Measurements from ENCODE around the gene DLL1. TPM values are rescaled to one million over a fixed set of nuclear protein-coding genes. Genes with fewer than 3 reads are reported as not detected.
"Not testable (repeated sequence)": the region's sequence is repeated elsewhere in the genome, so short reads cannot be mapped to it uniquely, and the experiment has no call there.

The DLL1 gene, protein sequence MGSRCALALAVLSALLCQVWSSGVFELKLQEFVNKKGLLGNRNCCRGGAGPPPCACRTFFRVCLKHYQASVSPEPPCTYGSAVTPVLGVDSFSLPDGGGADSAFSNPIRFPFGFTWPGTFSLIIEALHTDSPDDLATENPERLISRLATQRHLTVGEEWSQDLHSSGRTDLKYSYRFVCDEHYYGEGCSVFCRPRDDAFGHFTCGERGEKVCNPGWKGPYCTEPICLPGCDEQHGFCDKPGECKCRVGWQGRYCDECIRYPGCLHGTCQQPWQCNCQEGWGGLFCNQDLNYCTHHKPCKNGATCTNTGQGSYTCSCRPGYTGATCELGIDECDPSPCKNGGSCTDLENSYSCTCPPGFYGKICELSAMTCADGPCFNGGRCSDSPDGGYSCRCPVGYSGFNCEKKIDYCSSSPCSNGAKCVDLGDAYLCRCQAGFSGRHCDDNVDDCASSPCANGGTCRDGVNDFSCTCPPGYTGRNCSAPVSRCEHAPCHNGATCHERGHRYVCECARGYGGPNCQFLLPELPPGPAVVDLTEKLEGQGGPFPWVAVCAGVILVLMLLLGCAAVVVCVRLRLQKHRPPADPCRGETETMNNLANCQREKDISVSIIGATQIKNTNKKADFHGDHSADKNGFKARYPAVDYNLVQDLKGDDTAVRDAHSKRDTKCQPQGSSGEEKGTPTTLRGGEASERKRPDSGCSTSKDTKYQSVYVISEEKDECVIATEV
- total RNA-seq (2014; rRNA removed; shearing (Covaris generic); ENCODE audit: low replicate concordance) = 0.10 and 2.7 TPM in 2 replicates

DNA sequence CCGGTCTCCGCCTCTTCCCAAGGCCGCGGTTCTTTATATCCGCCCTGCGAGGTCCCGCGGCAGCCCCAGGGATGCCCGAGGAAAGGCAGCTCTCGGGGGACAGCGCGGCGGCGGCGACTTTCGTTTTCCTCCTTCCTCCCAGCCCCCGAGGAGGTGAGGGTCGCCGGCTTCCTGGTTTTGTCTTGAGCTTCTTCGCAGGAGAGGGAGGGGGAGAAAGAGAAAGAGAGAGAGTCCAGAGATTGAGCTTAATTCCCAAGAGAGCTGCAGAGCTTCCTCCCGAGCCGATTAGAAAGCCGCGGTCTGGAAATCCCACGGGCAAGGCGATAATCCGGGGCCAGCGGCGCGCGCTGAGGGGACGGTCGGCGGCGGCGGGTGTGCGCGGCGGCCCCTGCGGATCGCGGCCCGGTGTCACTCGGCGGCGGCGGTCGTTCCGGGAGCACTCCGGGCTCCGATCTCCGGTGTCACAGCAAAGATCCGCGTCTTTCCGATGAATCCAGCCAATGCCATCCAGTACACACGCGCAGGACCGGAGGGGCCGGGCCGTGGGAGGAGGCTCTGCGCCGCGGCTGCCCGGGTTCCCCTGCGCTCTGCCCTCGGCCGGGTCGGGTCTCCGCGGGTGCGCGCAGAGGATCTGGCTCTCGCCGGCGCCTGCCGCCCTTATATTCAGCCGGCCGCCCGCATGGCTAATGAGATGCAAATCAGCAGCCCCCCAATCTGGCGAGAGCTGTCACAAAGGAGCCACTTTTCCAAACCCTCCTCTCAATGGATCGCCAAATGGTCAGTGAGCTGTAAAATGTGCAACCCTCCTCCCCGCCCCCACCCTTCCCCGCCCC, at the start of gene DLL1:
Gene DLL1 (minus strand): TSS at position 783 of the 833 bp plus-strand sequence. CDS start 939 bp downstream, outside the sequence.
- H3K36me3 ChIP-seq = no peaks in the 10 kb centered on the region
- DNase-seq = peak; percentile 38
- peak within 1 kb of the TSS; percentile 64 for H3K4me3 ChIP-seq
- peaks cover 44% of the 10 kb centered on the region for H3K27me3 ChIP-seq
- H3K9me3 ChIP-seq = no peaks in the 10 kb centered on the region

DNA sequence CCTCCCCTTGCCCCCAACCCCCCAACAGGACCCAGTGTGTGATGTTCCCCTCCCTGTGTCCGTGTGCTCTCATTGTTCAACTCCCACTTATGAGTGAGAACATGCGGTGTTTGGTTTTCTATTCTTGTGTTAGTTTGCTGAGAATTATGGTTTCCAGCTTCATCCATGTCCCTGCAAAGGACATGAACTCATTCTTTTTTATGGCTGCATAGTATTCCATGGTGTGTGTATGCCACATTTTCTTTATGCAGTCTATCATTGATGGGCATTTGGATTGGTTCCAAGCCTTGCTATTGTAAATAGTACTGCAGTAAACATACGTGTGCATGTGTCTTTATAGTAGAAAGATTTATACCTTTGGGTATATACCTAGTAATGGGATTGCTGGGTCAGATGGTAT, 44.3 kb upstream of the DLL1 start:
- not testable (repeated sequence) for H3K9me3 ChIP-seq, DNase-seq, H3K4me3 ChIP-seq, H3K27me3 ChIP-seq
- peaks cover 41% of the 10 kb centered on the region for H3K36me3 ChIP-seq

DNA sequence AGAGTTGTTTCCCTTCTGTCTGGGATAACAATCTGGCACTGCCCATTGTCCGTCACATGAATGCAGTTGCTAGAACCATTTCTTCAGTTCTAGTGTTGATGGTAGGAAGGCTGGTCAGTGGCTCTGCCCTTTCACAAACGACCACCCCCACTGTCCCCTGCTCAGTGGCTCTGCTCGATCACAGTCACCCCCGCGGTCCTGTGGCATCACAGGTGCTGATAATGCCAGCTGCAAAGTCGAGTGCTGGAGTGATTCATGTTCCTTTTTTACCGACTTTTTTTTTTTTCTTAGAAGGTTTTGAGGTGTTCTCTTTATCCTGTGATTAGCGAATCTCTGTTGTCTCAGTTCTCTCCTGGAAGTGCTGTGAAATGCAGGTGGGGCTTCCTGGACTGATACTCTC, 38.4 kb upstream of the DLL1 start:
- H3K4me3 ChIP-seq = no peak overlapping the region
- no peak for DNase-seq
- H3K9me3 ChIP-seq = no peaks in the 10 kb centered on the region
- H3K36me3 ChIP-seq = peaks cover 57% of the 10 kb centered on the region
- H3K27me3 ChIP-seq = no peaks in the 10 kb centered on the region

DNA sequence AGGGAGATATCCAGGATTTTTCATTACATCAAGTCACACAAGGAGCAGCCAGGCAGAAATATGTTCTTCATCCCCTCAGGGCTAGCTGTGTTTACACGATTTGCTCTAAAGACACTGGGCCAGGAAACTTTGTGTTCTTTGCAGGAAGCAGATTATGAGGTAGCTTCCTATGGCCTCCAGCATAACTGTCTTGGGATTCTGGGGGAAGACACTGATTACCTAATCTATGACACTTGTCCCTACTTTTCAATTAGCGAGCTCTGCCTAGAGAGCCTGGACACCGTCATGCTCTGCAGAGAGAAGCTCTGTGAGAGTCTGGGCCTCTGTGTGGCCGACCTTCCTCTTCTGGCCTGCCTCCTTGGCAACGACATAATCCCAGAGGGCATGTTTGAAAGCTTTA, 26.8 kb upstream of the DLL1 start:
- Histone ChIP-seq H3K27me3 (no peaks in the 10 kb centered on the region), H3K36me3 (peaks cover 37% of the 10 kb centered on the region), H3K9me3 (no peaks in the 10 kb centered on the region), H3K4me3 (no peak overlapping the region)
- DNase-seq = no peak

DNA sequence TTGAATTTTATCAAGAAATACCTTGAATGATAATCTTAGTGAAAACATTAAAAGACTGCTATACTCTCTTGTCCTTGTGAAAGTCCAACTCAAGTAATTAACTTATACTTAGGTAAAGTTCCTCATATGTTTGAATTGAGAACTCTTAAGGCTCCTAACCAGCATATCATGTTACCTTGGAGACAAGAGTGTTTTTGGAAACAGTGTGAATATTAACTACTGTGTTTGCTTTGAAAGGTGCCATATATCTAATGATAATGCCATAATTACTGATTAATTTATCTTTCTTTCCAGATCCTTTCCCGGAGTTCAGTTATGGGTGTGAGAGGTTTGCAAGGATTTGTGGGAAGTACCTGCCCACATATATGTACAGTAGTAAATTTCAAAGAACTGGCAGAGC, 26.2 kb upstream of the DLL1 start:
- no peak overlapping the region for H3K4me3 ChIP-seq
- DNase-seq = no peak
- peaks cover 35% of the 10 kb centered on the region for H3K36me3 ChIP-seq

DNA sequence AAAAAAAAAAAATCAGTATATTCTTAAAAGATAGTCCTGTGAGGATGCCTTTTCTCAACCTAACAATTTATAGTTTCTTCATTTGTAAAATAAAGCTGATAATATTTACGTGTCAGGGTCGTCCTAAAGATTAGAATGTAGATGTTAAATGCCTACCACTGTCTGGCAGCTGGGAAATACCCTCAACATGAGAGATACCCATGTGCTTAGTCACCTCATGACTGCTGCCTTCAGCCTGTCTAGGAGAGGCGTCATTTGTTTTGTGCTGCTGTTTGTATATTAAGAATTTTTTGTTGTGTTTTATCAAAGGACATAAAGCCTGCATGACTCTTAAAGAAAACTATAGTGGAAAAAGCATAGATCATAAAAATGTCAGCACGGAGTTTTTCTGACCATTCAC, 25.2 kb upstream of the DLL1 start:
- H3K4me3 ChIP-seq = no peak overlapping the region
- H3K27me3 ChIP-seq = no peaks in the 10 kb centered on the region
- no peak for DNase-seq
- no peaks in the 10 kb centered on the region for H3K9me3 ChIP-seq
- peaks cover 29% of the 10 kb centered on the region for H3K36me3 ChIP-seq

More for the DNA sequence above, 26.2 kb upstream of the DLL1 start:
- no peaks in the 10 kb centered on the region for H3K9me3 ChIP-seq
- no peaks in the 10 kb centered on the region for H3K27me3 ChIP-seq

DNA sequence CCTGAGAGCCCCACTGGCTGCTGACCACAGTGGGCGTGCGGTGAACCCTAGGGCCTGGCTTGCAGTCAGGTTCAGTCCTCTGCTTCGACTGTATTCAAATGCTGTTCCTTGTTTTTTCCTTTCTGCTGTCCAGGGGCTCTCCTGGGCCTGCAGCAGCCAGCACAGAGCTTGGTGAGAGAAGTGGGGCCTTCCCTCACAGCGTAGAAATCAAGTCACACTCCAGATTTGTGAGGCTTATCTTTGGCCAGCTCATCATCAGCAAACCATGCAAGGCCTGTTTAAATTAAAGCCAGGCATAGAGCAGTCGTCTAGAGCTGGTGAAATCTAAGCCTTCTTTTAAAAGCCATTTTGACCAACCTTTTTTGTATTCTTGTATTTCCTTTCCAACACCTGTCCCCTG, 24.1 kb upstream of the DLL1 start:
- Histone ChIP-seq H3K9me3 (no peaks in the 10 kb centered on the region), H3K27me3 (no peaks in the 10 kb centered on the region), H3K36me3 (peaks cover 27% of the 10 kb centered on the region), H3K4me3 (no peak overlapping the region)
- no peak for DNase-seq

DNA sequence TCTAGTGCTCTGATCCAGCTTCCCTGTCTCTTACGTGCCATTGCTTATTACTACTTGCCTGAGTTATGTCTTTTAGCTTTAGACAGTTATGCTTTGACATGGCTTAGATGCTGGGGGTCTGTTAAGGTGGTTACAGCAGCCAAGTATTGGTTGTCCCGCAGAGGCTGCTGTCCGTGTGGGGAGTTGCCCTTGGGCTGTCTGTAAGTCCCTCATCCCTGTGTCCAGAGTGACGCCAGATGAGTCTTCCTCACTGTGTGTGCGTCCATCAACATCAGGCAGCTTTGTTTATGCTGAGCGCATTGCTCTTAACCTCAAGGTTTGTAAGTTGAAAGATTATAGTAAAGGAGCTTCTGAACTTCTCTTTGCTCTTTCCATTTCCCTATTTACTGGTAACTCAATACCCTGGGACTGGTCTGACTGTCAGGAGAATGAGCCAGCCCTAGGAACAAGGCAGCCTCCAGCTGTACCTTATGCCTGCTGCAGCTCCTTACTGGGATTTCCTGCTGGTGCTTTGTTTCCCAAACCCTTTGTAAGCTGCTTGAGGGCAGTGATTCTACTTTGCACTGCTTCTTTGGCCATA, 22.9 kb upstream of the DLL1 start:
- Histone ChIP-seq H3K4me3 (no peak overlapping the region), H3K27me3 (no peaks in the 10 kb centered on the region), H3K9me3 (no peaks in the 10 kb centered on the region), H3K36me3 (peaks cover 21% of the 10 kb centered on the region)
- no peak for DNase-seq

DNA sequence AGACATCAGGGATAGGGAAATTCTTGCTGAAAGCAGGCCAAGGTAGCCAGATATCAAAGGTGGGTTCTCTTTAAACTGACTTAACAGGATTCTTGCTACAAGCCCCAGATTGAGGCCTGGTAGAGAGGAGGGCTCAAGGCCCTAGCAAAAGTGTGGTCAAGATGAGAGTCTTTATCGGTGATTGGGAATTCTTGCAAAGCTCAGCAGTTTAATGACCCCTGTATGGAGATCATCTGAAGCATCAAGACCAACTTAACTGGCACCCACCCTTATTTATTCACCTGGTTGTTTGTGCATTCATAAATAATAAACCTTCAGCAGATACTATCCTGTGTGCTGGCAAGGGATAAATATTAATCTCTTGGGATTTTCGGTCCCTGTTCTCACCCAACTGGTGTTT, 22.0 kb upstream of the DLL1 start:
- Histone ChIP-seq H3K36me3 (peaks cover 18% of the 10 kb centered on the region), H3K9me3 (no peaks in the 10 kb centered on the region)

DNA sequence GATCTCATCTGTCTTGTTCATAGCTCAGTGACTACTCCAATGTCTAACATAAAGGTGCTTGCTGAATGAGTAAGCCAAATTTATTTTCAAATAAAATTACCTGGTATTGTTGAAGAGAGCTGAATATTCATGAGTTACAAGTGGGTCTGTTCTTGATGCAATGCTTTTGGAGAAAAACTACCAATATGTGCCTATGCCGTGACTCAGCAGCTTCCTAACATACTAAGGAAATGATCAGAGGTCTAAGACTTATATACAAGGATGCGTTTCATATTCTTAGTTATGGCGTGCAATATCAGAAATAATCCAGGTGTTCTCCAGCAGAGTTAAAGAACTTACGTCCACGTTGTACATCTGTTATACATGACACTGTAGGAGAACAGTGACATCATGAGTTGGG, 20.8 kb upstream of the DLL1 start:
- Histone ChIP-seq H3K4me3 (no peak overlapping the region), H3K27me3 (no peaks in the 10 kb centered on the region), H3K36me3 (peaks cover 15% of the 10 kb centered on the region), H3K9me3 (no peaks in the 10 kb centered on the region)
- DNase-seq = no peak

More for the DNA sequence above, 22.0 kb upstream of the DLL1 start:
- DNase-seq = no peak
- no peak overlapping the region for H3K4me3 ChIP-seq
- no peaks in the 10 kb centered on the region for H3K27me3 ChIP-seq

DNA sequence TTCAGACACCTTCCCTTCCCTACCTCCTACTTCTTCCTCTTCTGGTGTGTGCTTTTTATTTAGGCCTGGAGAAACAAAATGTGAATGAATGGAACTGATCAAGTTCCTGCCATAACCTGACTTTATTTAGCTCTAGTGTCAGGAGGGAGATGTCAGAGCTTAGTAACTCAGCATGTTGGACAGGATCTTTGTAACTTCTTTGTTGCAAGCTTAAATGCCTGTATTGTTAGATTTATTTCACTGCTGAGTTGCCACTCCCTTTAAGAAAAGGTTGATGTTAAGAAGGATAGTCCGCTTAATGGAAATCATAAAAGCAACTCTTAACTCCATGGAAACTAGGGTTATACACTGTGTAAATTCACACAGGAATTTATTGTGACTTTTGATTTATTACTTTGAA, 17.9 kb upstream of the DLL1 start:
- Histone ChIP-seq H3K36me3 (peaks cover 13% of the 10 kb centered on the region), H3K4me3 (no peak overlapping the region), H3K9me3 (no peaks in the 10 kb centered on the region), H3K27me3 (no peaks in the 10 kb centered on the region)
- DNase-seq = no peak

DNA sequence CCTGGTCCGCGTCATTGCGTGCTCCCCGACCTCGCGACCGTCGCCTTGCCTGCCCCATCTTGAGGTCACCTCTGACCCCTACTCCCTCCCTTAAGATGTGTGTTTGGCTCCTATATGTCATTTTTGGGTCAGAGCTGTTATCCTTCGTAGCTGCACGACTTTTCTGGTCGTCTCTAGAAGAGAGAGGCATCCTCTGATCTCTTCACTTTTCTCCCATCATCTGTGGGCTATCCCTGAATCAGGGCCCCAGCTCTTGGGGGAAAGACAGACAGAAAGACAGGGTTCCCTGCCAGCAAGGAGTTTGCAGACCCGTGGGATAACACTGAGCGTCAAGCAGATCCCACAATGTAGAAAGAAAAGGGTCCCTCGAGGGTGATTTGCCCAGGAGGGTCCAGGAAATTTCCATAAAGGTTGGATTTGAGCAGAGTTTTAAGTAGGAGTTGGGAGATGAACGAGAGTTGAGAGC, 16.2 kb upstream of the DLL1 start:
- peak overlapping the region; percentile 98 for H3K4me3 ChIP-seq
- DNase-seq = no peak
- H3K27me3 ChIP-seq = no peaks in the 10 kb centered on the region
- H3K36me3 ChIP-seq = peaks cover 8% of the 10 kb centered on the region
- H3K9me3 ChIP-seq = no peaks in the 10 kb centered on the region

DNA sequence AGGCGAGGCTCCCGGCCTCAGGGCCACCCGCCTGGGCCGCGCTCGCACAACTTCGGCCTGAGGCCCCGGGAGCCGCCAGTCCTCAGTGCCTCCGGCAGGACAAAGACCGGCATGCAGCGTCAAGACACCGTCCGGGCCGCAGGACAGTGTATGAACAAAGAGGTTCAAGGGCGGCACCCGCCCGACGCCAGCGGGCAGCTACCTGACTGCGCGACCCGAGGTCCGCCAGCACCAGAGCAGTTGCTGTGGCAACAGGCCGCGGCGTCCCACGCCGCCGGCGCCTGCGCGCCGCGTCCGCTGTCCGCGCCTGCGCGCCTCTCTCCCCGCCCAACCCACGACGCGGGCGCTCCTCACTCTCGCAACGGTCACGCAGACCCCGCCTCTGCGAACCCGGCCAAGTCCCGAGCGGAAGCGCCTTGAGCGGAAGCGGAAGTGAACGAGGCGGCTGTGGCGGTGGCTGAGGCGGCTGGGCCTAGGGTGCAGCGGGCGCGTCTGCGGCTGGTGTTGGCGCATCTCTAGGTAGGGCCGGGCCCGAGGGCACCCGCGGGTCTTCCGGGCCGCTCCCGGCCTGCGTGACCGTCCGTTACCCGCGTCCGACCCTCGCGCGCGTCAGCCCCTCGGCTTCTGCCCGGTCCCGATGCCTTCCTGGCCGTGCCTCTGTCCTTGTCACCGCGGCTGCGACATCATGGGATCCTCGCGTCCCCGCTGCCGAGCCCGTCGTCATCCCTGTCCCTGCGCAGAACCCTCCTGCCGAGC, 15.6 kb upstream of the DLL1 start, which contains the start of gene FAM120B:
Gene FAM120B (plus strand): TSS at position 435 of the 756 bp plus-strand sequence. CDS start 10,633 bp downstream, outside the sequence.
- H3K4me3 ChIP-seq = peak within 1 kb of the TSS; percentile 98
- H3K9me3 ChIP-seq = no peaks in the 10 kb centered on the region
- H3K27me3 ChIP-seq = no peaks in the 10 kb centered on the region
- peaks cover 8% of the 10 kb centered on the region for H3K36me3 ChIP-seq
- peak; percentile 96 for DNase-seq

DNA sequence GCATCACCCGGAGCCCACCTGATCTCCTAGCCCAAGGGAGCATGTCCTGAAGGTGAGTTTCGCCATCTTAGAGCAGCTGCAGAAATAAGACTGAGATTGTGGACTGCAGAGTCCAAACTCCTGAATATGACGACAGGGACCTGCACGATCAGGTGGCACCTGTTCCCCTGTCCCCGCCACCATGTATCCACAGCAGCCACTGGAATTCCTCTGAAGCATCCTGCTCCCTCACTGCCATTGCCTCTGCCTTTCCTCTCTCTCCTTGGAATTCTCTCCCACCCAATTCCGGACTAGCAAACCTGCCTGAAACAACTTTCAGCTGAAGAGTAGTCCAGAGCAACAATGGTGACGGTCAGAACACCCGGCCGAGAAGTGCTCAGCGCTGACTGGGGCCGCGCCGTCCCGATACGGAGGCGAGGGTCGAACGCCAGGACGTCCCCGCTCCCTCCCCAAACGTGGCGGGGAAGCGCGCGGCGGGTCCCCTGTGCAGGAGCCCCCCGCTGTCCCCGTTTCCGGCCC, 15.0 kb upstream of the DLL1 start:
- H3K36me3 ChIP-seq = peaks cover 8% of the 10 kb centered on the region
- no peaks in the 10 kb centered on the region for H3K27me3 ChIP-seq
- H3K9me3 ChIP-seq = no peaks in the 10 kb centered on the region; the same call in 1 of the 2 replicates
- DNase-seq = no peak
- peak overlapping the region; percentile 98 for H3K4me3 ChIP-seq

DNA sequence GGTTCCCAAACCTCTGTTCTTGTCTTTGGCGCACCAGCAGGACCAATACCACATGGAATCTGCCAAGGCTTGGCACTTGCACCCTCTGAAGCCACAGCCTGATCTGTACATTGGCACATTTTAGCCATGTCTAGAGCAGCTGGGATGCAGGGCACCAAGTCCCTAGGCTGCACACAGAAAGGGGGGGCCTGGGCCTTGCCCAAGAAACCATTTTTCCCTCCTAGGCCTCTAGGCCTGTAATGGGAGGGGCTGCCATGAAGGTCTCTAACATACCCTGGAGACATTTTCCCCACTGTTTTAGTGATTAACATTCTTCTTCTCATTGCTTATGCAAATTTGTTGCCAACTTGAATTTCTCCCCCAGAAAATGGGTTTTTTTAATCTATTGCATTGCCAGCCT, 10.3 kb upstream of the DLL1 start:
- H3K4me3 ChIP-seq = no peak overlapping the region
- H3K27me3 ChIP-seq = no peaks in the 10 kb centered on the region
- H3K36me3 ChIP-seq = no peaks in the 10 kb centered on the region
- no peak for DNase-seq
- H3K9me3 ChIP-seq = no peaks in the 10 kb centered on the region; the same call in 1 of the 2 replicates

All from MG63 (cell line).